Non-pigmented ciliary epithelial cell (primary cell): ENCODE data around the gene ARL6IP4.

ENCODE experiments used
- DNase-seq: peaks from one replicate; pipeline ENCODE4 v3.0.0-alpha.2; 2010; ENCODE audit warnings: low read depth

ARL6IP4 gene

DNA sequence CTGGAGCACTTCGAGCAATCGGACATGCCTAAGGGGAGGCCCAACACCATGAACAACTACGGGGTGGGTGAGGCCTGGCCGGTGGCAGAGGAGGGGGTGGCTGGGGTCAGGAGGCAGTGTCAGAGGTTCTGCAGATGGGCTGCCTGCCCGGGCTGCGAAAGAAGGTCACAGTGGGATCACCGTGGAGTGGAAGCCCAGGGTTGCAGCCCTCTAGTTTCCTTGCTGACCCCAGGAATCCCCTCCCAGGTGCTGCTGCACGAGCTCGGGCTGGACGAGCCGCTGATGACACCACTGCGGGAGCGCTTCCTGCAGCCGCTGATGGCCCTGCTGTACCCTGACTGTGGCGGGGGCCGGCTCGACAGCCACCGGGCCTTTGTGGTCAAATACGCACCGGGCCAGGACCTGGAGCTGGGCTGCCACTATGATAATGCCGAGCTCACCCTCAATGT, 1.9 kb upstream of the ARL6IP4 start:
- no peak for DNase-seq

GRCh38 chr12:122979001-122979907, 1.2 kb upstream of the ARL6IP4 start:
- no peak for DNase-seq

- no peak for DNase-seq
These were observed 636 bp upstream of the ARL6IP4 start for GRCh38 chr12:122979908-122980182.

- DNase-seq = no peak
These were observed 573 bp downstream of the ARL6IP4 start for GRCh38 chr12:122981036-122981471.

DNA sequence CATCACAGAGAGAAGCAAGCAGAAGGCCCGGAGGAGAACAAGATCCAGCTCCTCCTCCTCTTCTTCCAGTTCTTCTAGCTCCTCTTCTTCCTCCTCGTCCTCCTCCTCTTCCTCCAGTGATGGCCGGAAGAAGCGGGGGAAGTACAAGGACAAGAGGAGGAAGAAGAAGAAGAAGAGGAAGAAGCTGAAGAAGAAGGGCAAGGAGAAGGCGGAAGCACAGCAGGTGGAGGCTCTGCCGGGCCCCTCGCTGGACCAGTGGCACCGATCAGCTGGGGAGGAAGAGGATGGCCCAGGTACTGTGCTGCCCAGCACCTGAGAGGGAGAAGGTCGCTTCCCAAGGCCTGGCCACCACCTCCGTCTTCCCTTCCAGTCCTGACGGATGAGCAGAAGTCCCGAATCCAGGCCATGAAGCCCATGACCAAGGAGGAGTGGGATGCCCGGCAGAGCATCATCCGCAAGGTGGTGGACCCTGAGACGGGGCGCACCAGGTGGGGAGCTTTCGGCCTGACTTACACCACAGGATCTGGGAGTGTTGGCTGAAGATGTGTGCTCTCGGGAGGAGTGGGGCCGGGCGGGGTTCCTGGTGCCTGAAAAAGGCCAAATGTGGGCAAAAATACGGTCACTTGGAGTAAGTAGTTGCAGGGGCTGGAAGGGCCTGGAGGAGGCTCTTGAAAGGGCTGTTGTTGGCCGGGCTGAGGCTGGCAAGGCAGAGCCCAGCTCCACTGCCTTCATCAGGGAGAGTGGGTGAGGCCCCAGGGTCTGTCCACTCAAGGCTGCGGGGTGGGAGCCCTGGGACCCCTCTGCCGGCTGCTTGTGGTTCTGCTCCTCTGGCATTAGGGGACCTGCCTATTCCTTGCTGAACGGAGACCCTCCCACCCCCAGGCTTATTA, 1.4 kb downstream of the ARL6IP4 start:
- DNase-seq = no peak

DNA sequence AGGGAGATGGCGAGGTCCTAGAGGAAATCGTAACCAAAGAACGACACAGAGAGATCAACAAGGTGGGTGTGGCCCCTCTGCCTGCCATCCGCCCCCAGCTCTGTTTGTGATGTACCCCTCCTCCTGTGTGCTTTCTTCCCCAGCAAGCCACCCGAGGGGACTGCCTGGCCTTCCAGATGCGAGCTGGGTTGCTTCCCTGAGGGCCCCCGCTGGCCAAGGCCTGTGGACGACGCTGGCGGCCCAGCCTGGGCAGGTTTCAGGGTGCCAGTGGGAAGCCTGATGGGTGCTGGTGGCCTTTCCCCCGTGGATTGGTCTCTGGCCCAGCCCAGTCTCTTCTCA, 2.0 kb downstream of the ARL6IP4 start:
- DNase-seq = no peak

GRCh38 chr12:122982963-122983788, 2.7 kb downstream of the ARL6IP4 start:
- no peak for DNase-seq

GRCh38 chr12:122983789-122984515, 3.5 kb downstream of the ARL6IP4 start:
- no peak for DNase-seq

- DNase-seq = no peak
These were observed 4.3 kb downstream of the ARL6IP4 start for GRCh38 chr12:122984612-122985337.

DNA sequence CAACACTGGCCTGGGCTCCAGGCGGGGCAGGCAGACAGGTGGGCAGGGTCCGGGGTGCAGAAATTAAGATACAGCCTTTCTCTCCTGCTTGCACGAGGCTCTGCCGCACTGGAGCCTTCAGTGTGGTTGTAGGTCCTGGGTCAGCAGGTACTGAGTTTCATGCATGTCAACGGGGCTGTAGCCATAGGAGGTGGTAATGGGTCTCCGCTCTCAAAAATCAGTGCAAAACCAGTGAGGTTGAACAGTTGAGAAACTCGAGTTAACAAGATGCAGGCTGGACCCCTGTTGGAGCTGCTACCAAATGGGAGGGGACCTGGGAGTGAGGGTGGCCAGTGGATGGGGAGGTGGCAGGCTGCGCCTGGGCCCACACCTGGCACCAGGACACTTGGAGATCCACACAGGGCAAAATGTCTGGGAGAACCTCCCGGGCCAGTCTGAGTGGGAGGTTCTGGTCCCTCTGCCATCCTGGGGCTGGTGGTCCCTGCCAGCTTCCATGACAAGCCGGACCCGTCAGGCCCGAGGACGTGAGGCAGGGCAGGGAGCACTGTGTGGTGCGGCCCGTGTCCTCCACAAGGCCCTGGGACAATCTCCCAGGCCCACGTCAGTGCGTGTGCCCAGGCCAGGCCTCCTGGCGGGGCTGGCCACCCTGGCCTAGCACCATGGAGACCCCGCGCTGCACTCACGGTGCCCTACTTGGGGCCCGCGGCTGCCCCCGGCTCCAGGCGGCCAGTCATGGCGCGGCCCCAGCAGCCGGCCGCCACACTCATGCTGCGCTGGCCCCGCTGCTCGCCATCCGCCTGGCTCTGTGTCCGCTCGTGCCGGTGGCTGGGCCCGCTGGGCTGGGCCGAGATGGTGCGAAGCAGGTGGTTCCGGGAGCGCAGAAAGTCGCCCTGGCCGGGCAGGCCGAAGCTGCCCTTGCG, 5.1 kb downstream of the ARL6IP4 start:
- DNase-seq = no peak

DNA sequence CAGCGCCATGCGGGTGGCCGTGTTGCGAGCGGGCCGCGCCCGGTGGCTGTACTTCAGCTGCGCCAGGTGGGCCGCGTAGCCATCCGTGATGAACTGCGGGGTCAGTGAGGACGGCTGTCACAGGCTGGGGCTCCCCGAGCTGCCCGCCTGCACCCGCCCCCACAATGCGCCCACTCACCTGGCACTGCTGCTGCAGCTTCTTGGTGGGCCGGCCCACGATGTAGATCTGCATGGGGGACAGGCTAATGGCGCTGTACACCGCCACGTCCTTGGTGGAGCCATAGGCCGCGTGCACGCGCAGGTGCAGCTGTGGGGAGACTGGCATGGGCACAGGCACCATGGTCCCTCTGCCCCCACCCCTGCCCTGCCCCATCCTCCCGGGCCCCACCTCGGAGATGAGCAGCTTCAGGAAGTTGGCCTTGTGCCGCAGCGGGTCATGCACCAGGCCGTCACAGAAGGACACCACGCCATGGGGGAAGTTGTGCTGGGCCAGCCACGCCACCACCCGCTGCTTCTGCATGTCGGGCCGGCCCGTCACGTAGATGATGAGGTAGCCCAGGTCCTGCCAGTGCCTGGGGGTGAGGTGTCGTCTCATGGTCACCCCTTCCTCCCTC, 5.9 kb downstream of the ARL6IP4 start:
- no peak for DNase-seq

- no peak for DNase-seq
These were observed 6.8 kb downstream of the ARL6IP4 start for GRCh38 chr12:122987086-122987951.

- DNase-seq = no peak
These were observed 7.6 kb downstream of the ARL6IP4 start for GRCh38 chr12:122988036-122988435.

GRCh38 chr12:122988612-122989212, 8.2 kb downstream of the ARL6IP4 start:
- no peak for DNase-seq

DNA sequence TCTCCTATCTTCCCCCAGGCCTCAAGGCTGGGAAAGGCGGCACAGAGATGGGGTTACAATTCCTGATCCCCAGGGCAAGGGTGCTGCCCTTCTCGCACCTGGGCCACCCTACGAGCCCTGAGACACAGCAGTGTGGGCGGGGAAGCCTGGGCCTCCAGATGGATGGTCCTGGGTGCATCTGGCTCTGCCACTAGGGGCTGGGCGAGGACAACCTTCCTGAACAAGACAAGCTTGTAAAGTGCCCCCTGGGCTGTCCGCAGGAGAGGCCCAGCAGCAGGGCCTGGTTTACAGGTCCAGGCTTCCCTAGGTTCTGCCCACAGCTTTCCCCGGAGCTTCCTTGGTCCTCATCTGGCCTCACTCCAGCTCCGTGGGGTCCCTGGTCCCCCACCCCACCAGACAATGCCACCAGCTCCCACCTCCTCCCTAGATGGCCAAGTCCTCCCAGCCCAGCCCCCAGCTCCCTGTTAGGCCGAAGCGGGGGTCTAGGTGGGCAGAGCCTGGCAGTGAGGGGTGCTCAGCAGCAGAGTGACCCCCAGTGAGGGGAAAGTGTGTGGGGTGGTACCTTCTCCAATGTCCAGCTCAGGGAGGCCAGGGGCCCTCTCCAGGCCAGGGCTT, 8.9 kb downstream of the ARL6IP4 start:
- no peak for DNase-seq

GRCh38 chr12:122989874-122990419, 9.5 kb downstream of the ARL6IP4 start:
- DNase-seq = no peak

GRCh38 chr12:122990561-122990960, 10.1 kb downstream of the ARL6IP4 start:
- no peak for DNase-seq
